Skin of body (tissue), 2 donors: ENCODE data around the gene SLC1A2. TPM values are rescaled to one million over a fixed set of nuclear protein-coding genes. Genes with fewer than 3 reads are reported as not detected.
A peak's percentile ranks its signal among the peaks of the same experiment; 100 is the strongest.

Source experiments
- DNase-seq: peaks from one replicate; lab custom pipeline; 2025; lab: John Stamatoyannopoulos, UW
- total RNA-seq: library from RNA; depleted of rRNA; stranded (reverse); fragments of >200 nt; gene quantifications from one replicate; pipeline ENCODE4 v1.2.3, GENCODE V29; 2014

Gene SLC1A2
- total RNA-seq, 1 donor from 2014 or later = 0.99 TPM

- no peak for DNase-seq
Observed at GRCh38 chr11:35377262-35377661, 42.1 kb downstream of the SLC1A2 start.

GRCh38 chr11:35376613-35377012, 42.7 kb downstream of the SLC1A2 start:
- DNase-seq = no peak

DNA sequence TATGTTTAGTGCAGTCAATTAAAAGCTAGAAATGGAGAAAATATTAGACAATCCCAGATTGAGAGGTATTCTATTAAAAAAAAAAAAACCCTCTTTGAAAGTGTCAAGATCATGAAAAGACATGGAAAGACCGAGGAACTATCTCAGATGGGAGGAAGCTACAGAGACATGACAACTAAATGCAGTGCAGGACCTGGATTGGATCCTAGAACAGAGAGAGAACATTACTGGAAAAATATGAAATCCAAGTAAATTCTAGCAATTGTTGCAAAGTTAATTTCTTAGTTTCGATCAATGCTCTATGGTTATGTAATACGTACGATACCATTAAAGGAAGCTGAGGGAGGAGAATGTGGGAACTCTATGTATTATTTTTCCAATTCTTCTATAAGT, 43.2 kb downstream of the SLC1A2 start:
- DNase-seq = no peak

DNA sequence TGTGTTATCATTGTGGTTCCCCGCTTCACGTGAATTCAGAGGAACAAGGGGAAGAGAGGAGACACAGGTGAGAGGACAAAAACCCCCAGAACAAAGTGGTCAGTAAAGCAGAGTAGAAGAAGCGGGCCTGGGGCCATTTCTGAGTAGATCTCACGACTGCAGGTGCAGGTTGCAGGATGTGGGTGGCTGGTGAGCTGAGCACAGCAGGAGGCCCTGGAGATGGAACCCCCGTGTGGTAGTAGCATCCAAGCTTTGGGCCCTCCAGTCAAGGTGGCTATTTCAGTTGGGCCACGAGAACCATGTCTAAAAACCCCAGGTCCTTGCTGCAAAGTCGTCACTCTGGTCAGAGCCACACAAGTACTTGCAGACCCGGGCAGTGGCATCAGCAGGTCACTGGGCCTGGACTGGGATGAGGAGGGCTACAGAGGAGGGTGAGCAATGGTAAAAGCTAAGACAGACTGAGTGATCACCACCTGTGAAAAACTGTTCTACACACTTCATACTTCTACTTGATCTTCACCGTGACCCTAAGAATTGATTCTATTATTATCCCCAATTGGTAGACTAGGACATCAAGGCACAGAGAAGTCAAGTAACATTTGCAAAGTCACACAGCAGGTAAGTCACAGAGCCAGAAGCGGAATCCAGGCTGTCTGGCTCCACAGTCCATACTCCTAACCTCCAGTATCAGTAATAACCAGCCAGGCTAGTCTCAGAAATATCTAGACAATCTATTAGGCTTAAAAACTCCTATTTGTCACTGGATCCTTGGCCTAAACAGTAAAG, 43.8 kb downstream of the SLC1A2 start:
- no peak for DNase-seq

- no peak for DNase-seq
Observed at GRCh38 chr11:35373284-35373933, 45.9 kb downstream of the SLC1A2 start.

DNA sequence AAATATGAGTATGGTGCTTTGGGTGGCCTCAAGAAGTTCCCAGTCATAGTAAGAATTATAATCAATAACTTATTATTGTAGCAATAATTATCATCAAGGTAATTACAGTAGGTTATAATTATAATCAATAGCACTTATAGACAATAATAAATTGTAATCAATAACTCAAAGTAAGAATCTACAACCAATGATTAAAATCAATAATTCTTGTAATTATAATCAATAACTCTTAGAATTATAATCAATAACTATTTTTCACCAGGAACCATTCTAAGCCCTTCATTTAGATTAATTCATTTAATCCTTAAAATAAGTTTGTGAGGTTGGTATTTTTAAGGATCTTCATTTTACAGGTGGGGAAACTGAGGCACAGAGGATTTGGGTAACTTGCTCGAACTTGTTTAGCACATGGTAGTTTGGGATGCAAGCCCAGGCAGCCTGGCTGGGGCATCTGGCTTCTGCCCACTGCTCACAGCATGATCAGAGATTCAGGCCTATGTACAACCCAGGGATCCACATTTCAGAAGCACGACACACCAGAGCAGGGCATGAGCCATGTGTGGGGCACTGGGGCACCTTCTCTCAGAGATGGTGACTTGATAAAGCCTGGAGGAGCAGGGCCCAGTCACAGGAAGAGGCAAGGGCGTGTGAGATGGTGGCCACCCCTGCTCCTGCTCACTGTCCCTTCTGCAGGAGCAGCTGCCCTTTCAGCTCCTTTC, 46.6 kb downstream of the SLC1A2 start:
- no peak for DNase-seq

GRCh38 chr11:35367491-35367890, 51.9 kb downstream of the SLC1A2 start:
- DNase-seq = no peak

DNA sequence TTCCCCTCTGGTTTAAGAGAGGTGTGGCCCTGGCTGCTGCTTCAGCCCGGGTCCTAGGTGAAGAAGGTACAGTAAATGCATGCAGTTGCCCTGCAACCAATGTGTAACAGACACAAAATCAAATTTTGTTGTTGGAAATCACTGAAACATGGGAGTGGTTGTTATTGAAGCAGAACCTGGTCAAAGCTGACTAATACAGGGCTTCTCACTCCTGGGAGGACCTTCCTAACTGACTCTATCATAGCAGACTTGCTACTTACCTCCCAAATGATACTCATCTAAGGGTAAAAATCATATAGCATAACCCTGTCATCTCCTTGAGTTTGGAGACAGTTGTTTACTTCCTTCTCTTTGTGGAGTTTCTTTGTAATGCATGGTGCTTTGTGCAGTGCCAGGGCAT, 52.6 kb downstream of the SLC1A2 start:
- DNase-seq = no peak

DNA sequence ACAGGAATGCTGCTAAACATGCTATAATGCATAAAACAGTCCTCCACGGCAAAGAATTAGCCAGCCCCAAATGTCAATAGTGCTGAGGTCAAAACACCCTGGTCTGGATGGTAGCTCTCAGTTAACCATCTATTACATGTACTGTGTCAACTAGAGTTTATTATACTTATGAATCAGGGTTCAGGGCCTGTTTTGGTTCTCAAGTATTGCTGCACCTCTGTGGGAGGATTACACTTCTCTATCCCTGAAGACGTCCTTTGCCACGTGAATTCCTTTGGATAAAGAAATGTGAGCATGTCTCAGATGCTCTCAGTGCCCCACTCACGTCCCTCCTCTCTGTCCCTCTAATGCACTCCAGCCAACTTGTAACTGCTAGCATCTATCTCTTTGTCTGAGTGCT, 53.4 kb downstream of the SLC1A2 start:
- DNase-seq = no peak

DNA sequence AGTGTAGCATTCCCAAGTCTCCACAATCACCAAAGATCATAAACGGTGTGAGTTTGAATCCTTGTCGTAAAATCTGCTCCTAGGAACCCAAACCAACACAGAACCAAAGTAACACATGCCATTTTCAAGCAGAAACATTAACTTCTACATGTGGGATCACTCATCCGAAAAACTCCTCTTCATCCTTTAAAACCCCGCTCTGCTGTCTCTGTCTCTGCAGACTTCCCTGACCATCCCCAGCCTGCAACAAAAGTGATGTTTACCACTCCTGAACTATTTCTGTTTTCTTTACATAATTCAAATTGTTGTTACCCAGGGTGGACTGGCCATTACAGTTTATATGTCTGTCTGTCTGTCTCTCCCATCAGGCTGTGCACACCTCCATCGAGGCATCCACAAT, 54.0 kb downstream of the SLC1A2 start:
- DNase-seq = no peak

DNA sequence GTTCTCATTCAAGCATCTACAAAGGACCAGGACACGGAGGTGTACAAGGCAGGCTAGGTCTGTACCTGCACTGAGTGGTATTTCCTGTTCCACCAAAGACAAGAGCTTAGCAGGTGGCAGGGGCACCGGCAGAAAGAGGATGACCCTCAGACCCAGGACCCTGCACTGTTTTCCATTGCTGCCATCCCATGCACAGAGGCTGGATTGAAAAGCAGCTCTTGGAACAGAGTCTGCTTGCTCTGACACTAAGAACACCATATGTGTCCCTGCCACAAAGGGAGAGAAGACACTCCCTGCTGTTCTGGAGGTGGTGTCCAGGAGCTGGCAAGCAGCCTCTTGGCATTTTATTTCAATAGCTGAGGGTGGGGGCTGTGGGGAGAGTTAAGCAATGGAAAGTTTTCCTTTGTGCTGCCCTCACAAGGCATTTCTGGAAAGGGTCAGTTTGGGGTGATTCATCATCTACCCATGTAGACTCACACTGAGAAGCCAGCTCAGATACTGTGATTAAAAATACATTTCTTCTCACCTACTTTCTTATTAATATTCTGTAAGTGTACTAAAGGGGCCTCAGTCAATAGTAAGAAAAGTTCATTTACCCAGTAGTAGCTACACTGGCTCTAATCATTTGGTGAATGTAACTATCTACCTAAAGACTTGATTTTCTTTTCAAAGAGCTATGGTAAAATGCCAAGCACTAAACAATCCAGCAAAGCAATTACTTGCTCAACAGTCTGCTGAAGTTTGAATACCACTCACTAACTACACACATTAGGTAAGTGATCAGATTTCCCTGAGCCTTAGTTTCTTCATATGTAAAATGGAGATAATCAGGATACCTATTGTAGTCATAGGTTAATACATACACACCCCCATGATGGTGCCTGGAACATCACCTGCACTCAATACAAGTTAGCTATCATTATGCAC, 55.2 kb downstream of the SLC1A2 start:
- peak; percentile 61 for DNase-seq

GRCh38 chr11:35363246-35363801, 56.0 kb downstream of the SLC1A2 start:
- DNase-seq = peak; percentile 96

DNA sequence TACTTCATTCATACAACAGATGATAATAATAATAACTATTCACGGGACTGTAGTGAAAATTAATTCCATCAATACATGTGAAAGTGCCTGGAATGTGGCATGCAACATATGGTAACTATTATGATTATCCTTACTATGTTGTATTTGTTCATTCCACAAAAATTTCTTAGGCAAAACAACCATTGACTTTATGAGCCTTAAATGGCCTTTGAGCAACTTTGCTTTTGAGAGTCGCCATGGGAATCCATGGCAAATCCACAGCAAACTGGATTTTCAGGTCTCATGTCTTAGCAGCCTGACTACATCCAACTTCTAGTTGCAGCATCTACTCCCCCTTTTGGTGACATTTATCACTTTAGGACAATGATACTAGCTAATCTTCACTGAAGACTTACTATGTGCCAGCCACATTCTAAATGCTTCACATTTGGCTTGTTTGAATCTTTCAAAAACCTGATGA, 56.8 kb downstream of the SLC1A2 start:
- peak; percentile 89 for DNase-seq

- DNase-seq = no peak
Observed at GRCh38 chr11:35360055-35360530, 59.3 kb downstream of the SLC1A2 start.

DNA sequence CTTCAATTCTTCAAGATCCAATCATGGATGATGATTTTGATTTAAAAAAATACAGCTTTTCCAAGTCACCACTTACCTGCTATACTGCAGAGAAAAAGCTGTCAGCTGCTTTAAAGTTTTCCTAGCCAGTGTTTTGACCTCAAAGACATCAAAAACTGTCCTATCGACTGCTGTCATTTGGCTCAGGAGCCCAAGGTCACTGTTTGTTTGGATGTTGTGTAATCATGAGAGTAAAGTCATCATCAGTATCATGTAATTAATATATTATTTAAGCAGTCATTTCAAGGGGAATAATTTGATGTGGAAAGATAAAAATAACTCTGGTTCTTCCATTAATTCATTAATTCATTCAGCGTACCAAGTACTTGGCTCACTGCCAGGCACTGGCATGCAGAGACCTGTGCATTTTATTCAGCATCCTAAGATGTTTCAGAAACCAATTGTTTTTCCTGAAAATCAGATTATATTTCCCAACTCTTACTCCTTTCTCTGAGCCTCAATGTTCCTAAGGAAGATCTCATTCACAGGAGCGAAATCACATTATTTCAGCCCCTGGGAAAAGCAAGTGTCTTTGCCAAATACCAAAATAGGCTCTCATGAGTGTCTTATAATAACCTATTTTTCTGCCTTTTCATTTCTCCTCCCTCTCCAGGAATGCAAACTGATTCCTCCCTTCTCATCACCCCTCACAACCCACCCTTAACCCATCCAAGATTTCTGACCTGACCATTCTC, 59.9 kb downstream of the SLC1A2 start:
- DNase-seq = no peak

GRCh38 chr11:35358391-35358790, 61.0 kb downstream of the SLC1A2 start:
- DNase-seq = no peak

DNA sequence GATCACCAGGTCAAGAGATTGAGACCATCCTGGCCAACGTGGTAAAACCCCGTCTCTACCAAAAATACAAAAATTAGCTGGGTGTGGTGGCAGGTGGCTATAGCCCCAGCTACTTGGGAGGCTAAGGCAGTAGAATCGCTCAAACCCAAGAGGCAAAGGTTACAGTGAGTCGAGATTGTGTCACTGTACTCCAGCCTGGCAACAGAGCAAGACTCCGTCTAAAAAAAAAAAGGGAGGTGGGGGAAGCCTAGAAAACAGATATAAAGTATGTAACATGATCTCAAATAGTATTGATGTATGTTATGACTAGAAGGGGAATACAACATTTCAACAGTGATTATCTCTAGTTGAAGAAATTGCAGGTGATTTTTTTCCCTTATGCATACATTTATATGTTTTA, 61.4 kb downstream of the SLC1A2 start:
- DNase-seq = no peak

DNA sequence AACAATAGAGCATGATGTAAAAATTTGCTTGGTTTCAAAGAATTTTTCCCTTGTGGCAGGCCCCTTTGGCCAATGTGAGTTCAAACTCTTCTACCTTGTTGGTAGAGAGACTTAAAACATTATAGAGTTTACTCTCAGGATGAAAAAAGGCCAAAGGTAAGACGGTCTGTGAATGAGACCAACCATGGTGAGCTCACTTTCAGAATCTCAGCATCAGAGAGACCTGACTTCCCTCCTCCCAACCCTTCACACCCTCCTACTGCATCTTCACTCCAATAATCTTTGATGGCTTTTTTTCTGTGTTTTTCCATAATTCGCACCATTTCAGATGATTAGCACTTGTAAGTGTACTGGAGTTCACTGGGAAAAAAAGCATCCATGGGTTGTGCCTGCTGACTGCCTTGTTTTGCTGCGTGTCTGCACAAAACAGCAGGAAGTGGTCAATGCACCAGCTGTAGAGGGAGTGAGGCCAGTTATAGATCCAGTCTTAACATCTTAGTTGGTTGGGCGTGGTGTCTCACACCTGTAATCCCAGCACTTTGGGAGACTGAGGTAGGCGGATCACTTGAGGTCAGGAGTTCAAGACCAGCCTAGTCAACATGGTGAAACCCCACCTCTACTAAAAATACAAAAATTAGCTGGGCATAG, 64.1 kb downstream of the SLC1A2 start:
- DNase-seq = no peak

- DNase-seq = peak; percentile 85
Observed at GRCh38 chr11:35354644-35355043, 64.7 kb downstream of the SLC1A2 start.
